Kidney epithelial cell (primary cell): ENCODE data around the gene PLEKHG4. TPM values are rescaled to one million over a fixed set of nuclear protein-coding genes. Genes with fewer than 3 reads are reported as not detected.

ENCODE experiments used
- DNase-seq: peaks from one replicate; pipeline ENCODE4 v3.0.0-alpha.2; 2010; ENCODE audit warnings: low read depth
- H3K27me3 ChIP-seq: 2 replicates; pipeline ENCODE4 v1.6.0; 2011; ENCODE audit warnings: low read length; ENCODE audit not compliant: control insufficient read depth, insufficient read depth
- H3K36me3 ChIP-seq: 2 replicates; pipeline ENCODE4 v1.5.1; 2011; ENCODE audit warnings: low read length; ENCODE audit not compliant: control insufficient read depth, insufficient read depth
- H3K4me3 ChIP-seq: 2 replicates; pipeline ENCODE4 v1.5.1; 2011; ENCODE audit warnings: low read depth, mild to moderate bottlenecking, control low read depth, low read length
- CTCF ChIP-seq: IDR thresholded peaks from 2 replicates; pipeline ENCODE4 v1.5.1; 2011; ENCODE audit warnings: mild to moderate bottlenecking, moderate library complexity, low read length, control low read depth, inconsistent platforms; ENCODE audit not compliant: insufficient read depth, poor library complexity, severe bottlenecking
- total RNA-seq: library from RNA; depleted of rRNA; stranded (reverse); fragments of >200 nt; gene quantifications from 2 replicates; pipeline ENCODE4 v1.2.3, GENCODE V29; 2015

PLEKHG4 gene
- total RNA-seq, 1 donor from 2014 or later = 9.7 TPM

- Histone ChIP-seq H3K36me3 (peaks cover 8% of the 10 kb centered on the region), H3K27me3 (no peaks in the 10 kb centered on the region), H3K4me3 (no peak overlapping the region)
- TF ChIP-seq CTCF = no peak
- DNase-seq = no peak
Observed at GRCh38 chr16:67234180-67234597, 45.1 kb upstream of the PLEKHG4 start.

- DNase-seq = no peak
- no peak for TF ChIP-seq CTCF
- no peaks in the 10 kb centered on the region for H3K27me3 ChIP-seq
- peaks cover 7% of the 10 kb centered on the region for H3K36me3 ChIP-seq
- no peak overlapping the region for H3K4me3 ChIP-seq
Observed at GRCh38 chr16:67235816-67236562, 43.3 kb upstream of the PLEKHG4 start.

GRCh38 chr16:67236563-67237395 is 42.6 kb upstream of the PLEKHG4 start:
- TF ChIP-seq CTCF = no peak
- H3K4me3 ChIP-seq = no peak overlapping the region
- no peak for DNase-seq
- H3K36me3 ChIP-seq = peaks cover 7% of the 10 kb centered on the region
- no peaks in the 10 kb centered on the region for H3K27me3 ChIP-seq

GRCh38 chr16:67237396-67238277 is 41.7 kb upstream of the PLEKHG4 start:
- DNase-seq = no peak
- peaks cover 4% of the 10 kb centered on the region for H3K36me3 ChIP-seq
- TF ChIP-seq CTCF = no peak
- H3K4me3 ChIP-seq = no peak overlapping the region
- H3K27me3 ChIP-seq = no peaks in the 10 kb centered on the region

- DNase-seq = no peak
- Histone ChIP-seq H3K4me3 (no peak overlapping the region), H3K36me3 (peaks cover 4% of the 10 kb centered on the region), H3K27me3 (no peaks in the 10 kb centered on the region)
- no peak for TF ChIP-seq CTCF
Observed at GRCh38 chr16:67238278-67238575, 41.1 kb upstream of the PLEKHG4 start.
